Measurements from ENCODE around the gene TBPL2. TPM values are rescaled to one million over a fixed set of nuclear protein-coding genes. Genes with fewer than 3 reads are reported as not detected.
"Not testable (repeated sequence)": the region's sequence is repeated elsewhere in the genome, so short reads cannot be mapped to it uniquely, and the experiment has no call there.

The TBPL2 gene
- polyA plus RNA-seq, 4 donors: 0.35 TPM; not detected in 3

DNA sequence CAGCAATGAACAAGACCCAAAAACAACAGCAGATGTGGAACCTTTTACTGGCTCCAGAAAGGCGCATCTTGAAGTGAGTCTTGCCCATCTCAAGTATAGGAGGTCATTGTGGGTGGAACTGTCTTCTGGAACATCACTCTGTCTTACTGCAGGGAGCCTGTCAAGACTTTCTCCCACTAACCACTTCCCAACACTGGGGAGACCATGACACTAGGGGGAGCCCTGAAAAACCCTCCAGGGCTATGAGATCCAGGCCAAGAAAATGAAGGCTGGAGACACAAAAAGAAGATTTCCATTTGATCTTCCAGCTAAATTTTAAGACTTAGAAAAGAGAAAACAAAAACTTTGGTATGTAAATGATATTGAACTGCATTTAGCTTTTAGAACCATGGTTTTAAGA lies 15.3 kb downstream of the TBPL2 start:
- H3K9me3 ChIP-seq (ENCODE audit: control insufficient read depth in 2 of 2, insufficient read depth in 1 of 2, low read depth in 1 of 2, low read length in 1 of 2): no peaks in the 10 kb centered on the region
- H3K27me3 ChIP-seq (ENCODE audit: control insufficient read depth in 3 of 3, insufficient read depth in 3 of 3, low read length in 3 of 3): no peaks in the 10 kb centered on the region
- no peak for FAIRE-seq
- no peaks in the 10 kb centered on the region for H3K36me3 ChIP-seq (ENCODE audit: control insufficient read depth in 3 of 3, insufficient read depth in 2 of 3, low read depth in 1 of 3, low read length in 3 of 3)
- 94 to 95% (median 95%) methylated on average over 1 of the region's 1 CpG for WGBS, 3 donors
- H3K4me3 ChIP-seq (ENCODE audit: low read depth in 1 of 3, low read length in 3 of 3): no peak overlapping the region
- H3K4me1 ChIP-seq (ENCODE audit: control insufficient read depth in 3 of 3, insufficient read depth in 2 of 3, low read depth in 1 of 3, low read length in 2 of 3): no peaks in the 10 kb centered on the region
- no peak overlapping the region for H3K27ac ChIP-seq (ENCODE audit: low read depth in 1 of 3, low read length in 2 of 3)
- no peak for DNase-seq

- Histone ChIP-seq H3K4me3 (ENCODE audit: low read depth in 1 of 3, low read length in 3 of 3) (no peak overlapping the region), H3K27me3 (ENCODE audit: control insufficient read depth in 3 of 3, insufficient read depth in 3 of 3, low read length in 3 of 3) (no peaks in the 10 kb centered on the region), H3K36me3 (ENCODE audit: control insufficient read depth in 3 of 3, insufficient read depth in 2 of 3, low read depth in 1 of 3, low read length in 3 of 3) (no peaks in the 10 kb centered on the region), H3K27ac (ENCODE audit: low read depth in 1 of 3, low read length in 2 of 3) (no peak overlapping the region), H3K9me3 (ENCODE audit: control insufficient read depth in 2 of 2, insufficient read depth in 1 of 2, low read depth in 1 of 2, low read length in 1 of 2) (no peaks in the 10 kb centered on the region), H3K4me1 (ENCODE audit: control insufficient read depth in 3 of 3, insufficient read depth in 2 of 3, low read depth in 1 of 3, low read length in 2 of 3) (peaks cover 0 to 8% (median 0%) of the 10 kb centered on the region in 3 donors)
- FAIRE-seq: no peak
- no peak for DNase-seq
- WGBS, 3 donors: 9 to 24% (median 19%) methylated on average over 2 of the region's 2 CpGs
These were observed 16.4 kb downstream of the TBPL2 start for GRCh38 chr14:55423969-55424368.

GRCh38 chr14:55422338-55422737 lies 18.1 kb downstream of the TBPL2 start:
- not testable (repeated sequence) for FAIRE-seq; H3K27ac ChIP-seq (ENCODE audit: low read depth in 1 of 3, low read length in 2 of 3); H3K27me3 ChIP-seq (ENCODE audit: control insufficient read depth in 3 of 3, insufficient read depth in 3 of 3, low read length in 3 of 3); H3K4me3 ChIP-seq (ENCODE audit: low read depth in 1 of 3, low read length in 3 of 3); DNase-seq; H3K9me3 ChIP-seq (ENCODE audit: control insufficient read depth in 2 of 2, insufficient read depth in 1 of 2, low read depth in 1 of 2, low read length in 1 of 2); H3K36me3 ChIP-seq (ENCODE audit: control insufficient read depth in 3 of 3, insufficient read depth in 2 of 3, low read depth in 1 of 3, low read length in 3 of 3)
- WGBS, 3 donors: 55 to 72% (median 56%) methylated on average over 11 of the region's 11 CpGs
- H3K4me1 ChIP-seq (ENCODE audit: control insufficient read depth in 3 of 3, insufficient read depth in 2 of 3, low read depth in 1 of 3, low read length in 2 of 3): peaks cover 0 to 19% (median 0%) of the 10 kb centered on the region in 3 donors

DNA sequence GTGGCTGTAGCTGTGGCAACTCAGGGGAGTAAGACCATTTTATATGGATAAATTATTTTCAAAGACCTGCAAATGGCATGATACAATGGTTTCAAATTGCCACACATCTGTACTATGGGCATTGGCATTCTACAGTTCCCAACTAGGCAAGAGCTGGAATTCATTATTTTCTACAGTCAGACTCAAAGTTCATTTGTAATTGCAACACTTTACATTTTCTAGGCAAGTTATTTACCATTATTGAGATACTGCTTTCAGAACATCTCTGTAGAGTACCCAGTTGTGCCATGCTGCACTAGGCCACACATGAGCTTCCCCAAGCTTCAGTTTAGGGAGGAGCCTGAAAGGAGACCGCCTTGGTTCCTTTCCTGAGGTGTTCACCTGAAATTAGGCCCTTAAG lies 20.8 kb downstream of the TBPL2 start:
- Histone ChIP-seq H3K4me1 (ENCODE audit: control insufficient read depth in 3 of 3, insufficient read depth in 2 of 3, low read depth in 1 of 3, low read length in 2 of 3) (peaks cover 0 to 29% (median 2%) of the 10 kb centered on the region in 3 donors), H3K4me3 (ENCODE audit: low read depth in 1 of 3, low read length in 3 of 3) (no peak overlapping the region), H3K27ac (ENCODE audit: low read depth in 1 of 3, low read length in 2 of 3) (no peak overlapping the region), H3K27me3 (ENCODE audit: control insufficient read depth in 3 of 3, insufficient read depth in 3 of 3, low read length in 3 of 3) (no peaks in the 10 kb centered on the region), H3K36me3 (ENCODE audit: control insufficient read depth in 3 of 3, insufficient read depth in 2 of 3, low read depth in 1 of 3, low read length in 3 of 3) (no peaks in the 10 kb centered on the region), H3K9me3 (ENCODE audit: control insufficient read depth in 2 of 2, insufficient read depth in 1 of 2, low read depth in 1 of 2, low read length in 1 of 2) (no peaks in the 10 kb centered on the region)
- DNase-seq (no peak), FAIRE-seq (no peak)
- 92 to 100% (median 97%) methylated on average over 1 of the region's 1 CpG for WGBS, 3 donors

GRCh38 chr14:55418411-55418810 lies 22.0 kb downstream of the TBPL2 start:
- peaks cover 0 to 29% (median 2%) of the 10 kb centered on the region in 3 donors for H3K4me1 ChIP-seq (ENCODE audit: control insufficient read depth in 3 of 3, insufficient read depth in 2 of 3, low read depth in 1 of 3, low read length in 2 of 3)
- WGBS, 3 donors: 17 to 45% (median 36%) methylated on average over 6 of the region's 6 CpGs
- H3K9me3 ChIP-seq (ENCODE audit: control insufficient read depth in 2 of 2, insufficient read depth in 1 of 2, low read depth in 1 of 2, low read length in 1 of 2): no peaks in the 10 kb centered on the region
- H3K4me3 ChIP-seq (ENCODE audit: low read depth in 1 of 3, low read length in 3 of 3): no peak overlapping the region
- no peaks in the 10 kb centered on the region for H3K27me3 ChIP-seq (ENCODE audit: control insufficient read depth in 3 of 3, insufficient read depth in 3 of 3, low read length in 3 of 3)
- FAIRE-seq (no peak), DNase-seq (no peak)
- no peak overlapping the region for H3K27ac ChIP-seq (ENCODE audit: low read depth in 1 of 3, low read length in 2 of 3)
- no peaks in the 10 kb centered on the region for H3K36me3 ChIP-seq (ENCODE audit: control insufficient read depth in 3 of 3, insufficient read depth in 2 of 3, low read depth in 1 of 3, low read length in 3 of 3)

- Histone ChIP-seq H3K27ac (ENCODE audit: low read depth in 1 of 3, low read length in 2 of 3) (peak overlapping the region in 1 of 3 donors; percentile 27), H3K9me3 (ENCODE audit: control insufficient read depth in 2 of 2, insufficient read depth in 1 of 2, low read depth in 1 of 2, low read length in 1 of 2) (no peaks in the 10 kb centered on the region), H3K4me3 (ENCODE audit: low read depth in 1 of 3, low read length in 3 of 3) (no peak overlapping the region), H3K36me3 (ENCODE audit: control insufficient read depth in 3 of 3, insufficient read depth in 2 of 3, low read depth in 1 of 3, low read length in 3 of 3) (no peaks in the 10 kb centered on the region), H3K27me3 (ENCODE audit: control insufficient read depth in 3 of 3, insufficient read depth in 3 of 3, low read length in 3 of 3) (no peaks in the 10 kb centered on the region), H3K4me1 (ENCODE audit: control insufficient read depth in 3 of 3, insufficient read depth in 2 of 3, low read depth in 1 of 3, low read length in 2 of 3) (peaks cover 0 to 29% (median 2%) of the 10 kb centered on the region in 3 donors)
- FAIRE-seq: no peak
- peak; percentile 63 to 69 for DNase-seq
These were observed 22.5 kb downstream of the TBPL2 start for GRCh38 chr14:55417955-55418354.

- DNase-seq: peak in 1 of 2 donors; percentile 42
- FAIRE-seq: no peak
- Histone ChIP-seq H3K9me3 (ENCODE audit: control insufficient read depth in 2 of 2, insufficient read depth in 1 of 2, low read depth in 1 of 2, low read length in 1 of 2) (no peaks in the 10 kb centered on the region), H3K27ac (ENCODE audit: low read depth in 1 of 3, low read length in 2 of 3) (no peak overlapping the region), H3K36me3 (ENCODE audit: control insufficient read depth in 3 of 3, insufficient read depth in 2 of 3, low read depth in 1 of 3, low read length in 3 of 3) (no peaks in the 10 kb centered on the region), H3K4me3 (ENCODE audit: low read depth in 1 of 3, low read length in 3 of 3) (no peak overlapping the region), H3K27me3 (ENCODE audit: control insufficient read depth in 3 of 3, insufficient read depth in 3 of 3, low read length in 3 of 3) (no peaks in the 10 kb centered on the region), H3K4me1 (ENCODE audit: control insufficient read depth in 3 of 3, insufficient read depth in 2 of 3, low read depth in 1 of 3, low read length in 2 of 3) (peaks cover 0 to 36% (median 8%) of the 10 kb centered on the region in 3 donors)
- WGBS, 3 donors: 45 to 54% (median 48%) methylated on average over 5 of the region's 5 CpGs
These were observed 23.6 kb downstream of the TBPL2 start for GRCh38 chr14:55416866-55417265.

GRCh38 chr14:55414551-55414950 lies 25.9 kb downstream of the TBPL2 start:
- Histone ChIP-seq H3K27me3 (ENCODE audit: control insufficient read depth in 3 of 3, insufficient read depth in 3 of 3, low read length in 3 of 3) (no peaks in the 10 kb centered on the region), H3K27ac (ENCODE audit: low read depth in 1 of 3, low read length in 2 of 3) (no peak overlapping the region), H3K36me3 (ENCODE audit: control insufficient read depth in 3 of 3, insufficient read depth in 2 of 3, low read depth in 1 of 3, low read length in 3 of 3) (no peaks in the 10 kb centered on the region), H3K4me3 (ENCODE audit: low read depth in 1 of 3, low read length in 3 of 3) (no peak overlapping the region), H3K4me1 (ENCODE audit: control insufficient read depth in 3 of 3, insufficient read depth in 2 of 3, low read depth in 1 of 3, low read length in 2 of 3) (peaks cover 0 to 36% (median 11%) of the 10 kb centered on the region in 3 donors), H3K9me3 (ENCODE audit: control insufficient read depth in 2 of 2, insufficient read depth in 1 of 2, low read depth in 1 of 2, low read length in 1 of 2) (no peaks in the 10 kb centered on the region)
- DNase-seq: no peak
- FAIRE-seq: no peak
- 66 to 83% (median 69%) methylated on average over 3 of the region's 3 CpGs for WGBS, 3 donors

DNA sequence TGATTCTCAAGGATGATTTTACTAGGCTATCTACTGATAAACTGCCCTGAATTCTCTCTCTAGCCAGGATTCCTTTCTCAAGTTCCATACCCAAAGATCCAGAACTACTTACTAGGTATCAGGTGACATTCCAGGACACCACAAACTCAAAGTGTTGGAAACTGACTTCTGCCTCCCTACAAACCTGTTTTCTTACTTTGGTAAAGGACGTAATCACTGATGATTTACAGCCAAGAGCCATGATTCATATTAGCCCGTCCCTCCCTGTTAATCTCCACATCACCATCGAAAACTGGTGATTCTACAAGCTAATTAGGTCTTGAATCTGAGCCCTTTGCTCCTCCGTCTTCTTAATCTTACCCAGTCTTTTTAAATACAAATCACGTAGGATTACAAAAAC lies 27.7 kb downstream of the TBPL2 start:
- no peaks in the 10 kb centered on the region for H3K9me3 ChIP-seq (ENCODE audit: control insufficient read depth in 2 of 2, insufficient read depth in 1 of 2, low read depth in 1 of 2, low read length in 1 of 2)
- peaks cover 0 to 24% (median 11%) of the 10 kb centered on the region in 3 donors for H3K4me1 ChIP-seq (ENCODE audit: control insufficient read depth in 3 of 3, insufficient read depth in 2 of 3, low read depth in 1 of 3, low read length in 2 of 3)
- no peak overlapping the region for H3K27ac ChIP-seq (ENCODE audit: low read depth in 1 of 3, low read length in 2 of 3)
- H3K27me3 ChIP-seq (ENCODE audit: control insufficient read depth in 3 of 3, insufficient read depth in 3 of 3, low read length in 3 of 3): no peaks in the 10 kb centered on the region
- DNase-seq (peak; percentile 24 to 65), FAIRE-seq (no peak)
- peaks cover 0 to 5% (median 0%) of the 10 kb centered on the region in 3 donors for H3K36me3 ChIP-seq (ENCODE audit: control insufficient read depth in 3 of 3, insufficient read depth in 2 of 3, low read depth in 1 of 3, low read length in 3 of 3)
- H3K4me3 ChIP-seq (ENCODE audit: low read depth in 1 of 3, low read length in 3 of 3): no peak overlapping the region
- WGBS, 3 donors: 11 to 57% (median 43%) methylated on average over 5 of the region's 5 CpGs
